ENCODE measurements around the gene RFX2.

DNA sequence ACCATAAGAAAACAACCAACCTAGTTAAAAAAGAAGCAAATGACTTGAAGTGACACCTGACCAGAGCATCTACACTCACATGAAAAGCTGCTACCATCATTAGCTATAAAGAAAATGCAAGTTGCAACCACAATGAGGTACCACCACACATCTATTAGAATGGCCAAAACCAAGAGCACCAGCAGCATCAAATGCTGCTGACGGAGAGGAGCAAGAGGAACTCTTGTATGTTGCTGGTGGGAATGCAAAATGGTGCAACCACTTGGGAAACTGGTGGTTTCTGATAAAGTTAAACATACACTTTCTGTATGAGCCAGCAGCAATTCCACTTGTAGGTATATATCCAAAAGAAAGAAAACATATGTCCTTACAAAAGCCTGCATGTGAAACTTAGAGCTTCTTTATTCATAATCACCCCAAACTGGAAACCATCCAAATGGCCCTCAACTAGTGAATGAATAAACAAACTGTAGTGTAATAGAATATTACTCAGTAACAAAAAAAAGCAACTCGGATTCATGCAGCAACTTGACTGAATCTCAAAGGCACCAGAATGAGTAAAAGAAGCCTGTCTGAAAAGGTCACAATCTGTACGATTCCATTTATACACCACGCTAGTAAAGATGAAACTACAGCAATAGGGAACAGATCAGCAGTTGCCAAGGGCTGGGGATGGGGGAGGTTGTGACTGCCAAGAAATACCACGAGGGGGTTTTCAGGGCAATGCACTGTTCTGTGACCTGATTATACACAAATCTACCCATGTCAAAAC is 71.5 kb downstream of the RFX2 start:
- no peak for TF ChIP-seq CTCF (IDR thresholded peaks at IDR 0.05)
- TF ChIP-seq POLR2A (IDR thresholded peaks at IDR 0.05), result no peak
